Fibroblast of lung (primary cell): ENCODE measurements around the gene USP13.

ENCODE experiments used
- EZH2 ChIP-seq: IDR thresholded peaks from 2 replicates; pipeline ENCODE4 v1.5.1; 2012; ENCODE audit warnings: low read length, control low read depth, mild to moderate bottlenecking; ENCODE audit errors: missing control alignments
- TF ChIP-seq, protein P1 (sequence below), 2 donors: IDR thresholded peaks in 1 of 2; conservative IDR thresholded peaks in 1 of 2; 1 replicate in 1 of 2; 2 replicates in 1 of 2; pipeline ENCODE4 v1.5.1; 2011 to 2012; ENCODE audit warnings: low read length in 2 of 2, control low read depth in 1 of 2, inconsistent platforms in 1 of 2, low read depth in 1 of 2, mild to moderate bottlenecking in 1 of 2

DNA sequence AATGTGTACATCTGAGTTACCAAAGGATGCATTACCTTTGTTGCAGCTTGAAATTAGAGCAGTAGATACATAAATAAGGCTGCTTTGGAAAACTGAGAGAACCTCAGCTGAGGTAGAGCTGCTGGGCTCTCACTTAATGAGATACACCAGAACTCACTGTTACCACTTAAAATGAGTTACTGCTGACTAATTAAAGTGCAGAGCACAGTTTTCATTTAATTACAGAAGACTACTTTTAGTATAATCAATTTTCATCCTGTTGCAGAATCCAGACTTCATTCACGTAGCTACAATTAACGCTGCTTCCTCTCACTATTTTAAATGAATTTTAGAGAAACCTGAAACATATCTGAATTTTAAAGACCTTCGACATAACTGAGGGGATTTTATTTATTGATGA lies 169.5 kb downstream of the USP13 start:
- TF ChIP-seq, protein P1, sequence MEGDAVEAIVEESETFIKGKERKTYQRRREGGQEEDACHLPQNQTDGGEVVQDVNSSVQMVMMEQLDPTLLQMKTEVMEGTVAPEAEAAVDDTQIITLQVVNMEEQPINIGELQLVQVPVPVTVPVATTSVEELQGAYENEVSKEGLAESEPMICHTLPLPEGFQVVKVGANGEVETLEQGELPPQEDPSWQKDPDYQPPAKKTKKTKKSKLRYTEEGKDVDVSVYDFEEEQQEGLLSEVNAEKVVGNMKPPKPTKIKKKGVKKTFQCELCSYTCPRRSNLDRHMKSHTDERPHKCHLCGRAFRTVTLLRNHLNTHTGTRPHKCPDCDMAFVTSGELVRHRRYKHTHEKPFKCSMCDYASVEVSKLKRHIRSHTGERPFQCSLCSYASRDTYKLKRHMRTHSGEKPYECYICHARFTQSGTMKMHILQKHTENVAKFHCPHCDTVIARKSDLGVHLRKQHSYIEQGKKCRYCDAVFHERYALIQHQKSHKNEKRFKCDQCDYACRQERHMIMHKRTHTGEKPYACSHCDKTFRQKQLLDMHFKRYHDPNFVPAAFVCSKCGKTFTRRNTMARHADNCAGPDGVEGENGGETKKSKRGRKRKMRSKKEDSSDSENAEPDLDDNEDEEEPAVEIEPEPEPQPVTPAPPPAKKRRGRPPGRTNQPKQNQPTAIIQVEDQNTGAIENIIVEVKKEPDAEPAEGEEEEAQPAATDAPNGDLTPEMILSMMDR (conservative IDR thresholded peaks at IDR 0.05 in 1 of 2, IDR thresholded peaks at IDR 0.05 in 1 of 2; ENCODE audit: low read depth in 1 of 2, low read length in 2 of 2): no peak
- TF ChIP-seq EZH2: no peak
